Measurements from ENCODE around the gene SKP2. TPM values are rescaled to one million over a fixed set of nuclear protein-coding genes. Genes with fewer than 3 reads are reported as not detected.

Gene SKP2
- total RNA-seq, 1 donor from 2014 or later: 6.3 TPM

- DNase-seq (ENCODE audit: missing footprints) (no peak), ATAC-seq (no peak)
- intact Hi-C loops (cut with DNase I): loop anchor here (5.0 kb wide), 1 partner anchor 89 kb away; the partner anchor contains the start of gene NADK2
These were observed 1.8 kb downstream of the SKP2 start for GRCh38 chr5:36153726-36154125.

DNA sequence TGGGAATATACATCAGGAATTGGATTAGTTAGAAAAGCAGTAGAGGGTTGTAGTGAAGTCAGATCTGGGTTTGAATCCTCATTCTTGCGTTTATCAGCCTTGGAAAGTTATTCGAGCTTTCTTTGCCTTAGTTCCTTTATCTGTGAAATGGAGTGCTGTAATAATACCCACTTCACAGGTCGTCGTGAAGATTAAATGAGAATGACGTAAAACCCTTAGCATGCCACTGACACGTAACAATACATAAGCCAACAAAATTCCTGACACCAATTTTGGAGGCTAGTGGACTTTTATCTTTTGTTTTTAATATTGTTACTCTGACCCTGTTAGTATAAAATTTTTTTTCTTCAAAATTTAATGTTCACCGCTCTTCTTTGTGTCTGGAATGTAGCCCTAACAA lies 3.4 kb downstream of the SKP2 start:
- intact Hi-C loops (cut with DNase I): no loop called here
- no peak for ATAC-seq
- no peak for DNase-seq (ENCODE audit: missing footprints)

DNA sequence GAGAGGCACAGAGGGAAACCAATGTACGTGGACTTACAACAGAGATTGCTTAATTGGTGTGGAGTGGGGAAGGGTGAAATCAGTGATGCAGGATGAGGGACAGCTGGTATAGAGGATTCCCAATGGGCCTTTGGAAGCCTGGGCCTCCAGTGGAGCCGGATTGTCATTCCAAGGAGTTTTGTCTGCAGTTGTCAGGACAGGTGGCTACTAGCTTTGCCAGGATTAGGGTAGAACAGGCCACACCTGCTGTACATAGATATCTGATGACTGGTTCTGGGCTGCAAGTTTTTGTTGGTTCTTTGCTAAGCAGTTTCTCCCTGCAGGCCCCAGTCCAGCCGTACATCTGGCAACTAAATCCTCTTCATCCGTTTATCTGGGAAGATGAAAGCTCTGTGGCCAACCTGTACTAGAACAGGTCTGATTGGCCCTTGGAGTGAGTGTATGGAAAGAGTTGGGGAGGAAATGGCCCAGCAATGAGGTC lies 4.2 kb downstream of the SKP2 start:
- ATAC-seq (no peak), DNase-seq (ENCODE audit: missing footprints) (no peak)
- intact Hi-C loops (cut with DNase I): no loop called here

GRCh38 chr5:36156619-36157018 lies 4.7 kb downstream of the SKP2 start:
- DNase-seq (ENCODE audit: missing footprints): no peak
- no peak for ATAC-seq
- intact Hi-C loops (cut with DNase I): no loop called here

GRCh38 chr5:36158144-36158543 lies 6.2 kb downstream of the SKP2 start:
- no peak for DNase-seq (ENCODE audit: missing footprints)
- intact Hi-C loops (cut with DNase I): no loop called here
- ATAC-seq: no peak

- DNase-seq (ENCODE audit: missing footprints): no peak
- intact Hi-C loops (cut with DNase I): no loop called here
- no peak for ATAC-seq
These were observed 8.7 kb downstream of the SKP2 start for GRCh38 chr5:36160617-36161016.

DNA sequence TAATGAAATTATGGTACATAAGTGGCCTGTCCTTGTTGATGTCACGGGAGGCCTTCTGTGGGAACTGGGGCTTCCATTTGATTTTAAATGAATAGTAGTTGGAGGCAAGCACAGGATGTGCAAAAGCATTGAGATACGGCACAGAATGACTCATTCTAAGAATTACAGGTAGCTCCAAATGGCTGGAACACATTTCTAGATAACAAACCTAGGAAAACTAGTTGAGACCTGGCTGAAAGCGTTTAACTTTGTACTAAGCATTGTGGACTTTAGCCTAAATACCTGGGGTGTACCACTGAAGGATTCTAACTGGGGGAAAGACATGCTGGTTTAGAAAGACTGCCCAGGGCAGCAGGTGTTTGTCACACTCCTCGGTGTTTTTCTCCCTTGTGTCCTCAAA lies 9.4 kb downstream of the SKP2 start:
- no peak for DNase-seq (ENCODE audit: missing footprints)
- intact Hi-C loops (cut with DNase I): no loop called here
- no peak for ATAC-seq

DNA sequence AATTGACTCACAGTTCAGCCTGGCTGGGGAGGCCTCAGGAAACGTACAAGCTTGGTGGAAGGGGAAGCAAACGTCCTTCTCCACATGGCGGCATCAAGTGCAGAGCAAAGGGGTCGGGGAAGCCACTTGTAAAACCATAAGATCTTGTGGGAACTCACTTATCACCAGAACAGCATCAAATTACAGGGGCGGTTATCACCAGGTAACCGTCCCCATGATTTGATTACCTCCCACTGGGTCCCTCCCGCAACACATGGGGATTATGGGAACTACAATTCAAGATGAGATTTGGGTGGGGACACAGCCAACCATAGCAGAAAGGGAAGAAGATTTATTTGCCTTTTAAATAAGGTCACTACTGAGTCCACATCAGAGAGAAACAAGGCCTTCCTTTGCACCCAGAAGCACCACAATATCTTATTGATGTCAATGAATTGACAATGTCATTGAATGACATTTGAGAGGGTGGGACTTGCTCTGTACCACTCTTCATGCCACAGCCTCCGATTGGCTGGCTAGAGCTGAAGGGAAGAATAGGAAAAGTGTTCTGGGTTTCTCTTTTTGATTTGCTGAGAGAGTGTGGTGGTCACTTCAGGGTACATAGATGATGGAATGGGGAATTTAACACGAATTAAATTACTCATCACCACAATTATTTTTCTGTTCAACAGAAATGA lies 11.0 kb downstream of the SKP2 start:
- DNase-seq (ENCODE audit: missing footprints) (no peak), ATAC-seq (no peak)
- intact Hi-C loops (cut with DNase I): no loop called here

DNA sequence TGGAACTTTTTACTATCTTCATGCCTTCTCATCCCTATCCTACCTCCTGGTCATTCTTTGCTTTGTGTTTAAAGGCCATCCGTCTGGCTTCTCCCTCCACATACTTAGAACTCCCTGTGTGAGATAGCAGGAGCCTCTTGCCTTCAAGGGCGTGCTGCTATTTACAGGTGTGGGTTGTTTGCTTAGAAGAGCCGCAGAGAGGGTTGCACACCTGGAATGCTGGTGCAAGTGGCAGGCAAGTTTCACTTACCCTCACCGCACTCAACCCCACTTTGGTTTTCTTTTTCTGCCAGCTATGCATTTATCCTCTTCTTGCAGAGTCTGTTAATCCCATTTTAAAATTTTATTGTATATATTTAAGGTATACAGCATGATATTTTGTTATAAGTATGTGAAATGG lies 12.6 kb downstream of the SKP2 start:
- ATAC-seq: no peak
- intact Hi-C loops (cut with DNase I): no loop called here
- DNase-seq (ENCODE audit: missing footprints): no peak

- DNase-seq (ENCODE audit: missing footprints): no peak
- no peak for ATAC-seq
- intact Hi-C loops (cut with DNase I): no loop called here
These were observed 16.8 kb downstream of the SKP2 start for GRCh38 chr5:36168737-36169136.

DNA sequence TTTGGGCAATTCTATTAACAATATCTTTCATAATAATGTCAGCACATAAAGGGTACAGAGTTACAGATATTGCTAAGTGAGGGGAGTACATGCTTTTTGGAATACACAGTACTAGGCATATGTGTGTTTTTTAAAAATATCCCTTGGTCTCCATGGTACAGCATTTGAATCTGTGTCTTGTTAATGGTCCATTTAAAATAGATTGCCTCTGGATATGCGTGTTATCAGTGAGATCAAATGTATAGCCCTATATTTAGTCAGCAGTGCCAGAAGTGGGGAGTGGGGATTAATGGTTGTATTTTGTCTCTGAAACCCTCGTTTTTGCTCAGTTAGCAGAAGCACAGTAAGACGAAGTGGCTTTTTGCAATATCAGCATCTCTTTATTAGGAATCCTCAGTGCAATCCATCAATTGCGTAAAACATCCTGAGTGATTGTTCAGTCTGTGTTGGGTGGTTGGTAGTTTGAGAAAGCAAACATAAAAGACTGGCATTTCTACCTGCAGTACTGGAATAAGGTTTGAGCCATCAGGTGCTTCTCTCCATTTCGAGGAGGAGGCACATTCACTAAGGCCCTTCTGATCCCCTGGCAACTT lies 19.0 kb downstream of the SKP2 start:
- DNase-seq (ENCODE audit: missing footprints): no peak
- no peak for ATAC-seq
- intact Hi-C loops (cut with DNase I): loop anchor here (10.0 kb wide), 1 partner anchor 524 kb away; no protein-coding TSS in a partner anchor

DNA sequence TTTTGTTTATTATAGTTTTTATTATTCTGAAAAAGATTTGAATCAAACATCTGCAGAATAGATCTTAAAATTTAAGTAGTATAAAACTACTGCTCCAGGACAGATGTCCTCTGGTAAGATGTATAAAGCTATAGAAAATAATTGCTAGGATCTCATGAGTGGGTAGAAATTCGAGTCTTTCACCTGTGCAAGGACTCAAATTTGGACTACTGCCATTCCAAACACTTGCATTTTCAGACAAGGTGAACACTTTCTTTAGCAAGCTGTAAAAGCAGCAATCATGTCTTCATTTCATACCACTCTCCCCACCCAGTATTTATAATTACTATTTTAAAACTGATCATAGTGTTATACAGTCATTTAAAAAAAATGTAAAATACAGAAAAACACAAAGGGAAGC lies 20.7 kb downstream of the SKP2 start:
- DNase-seq (ENCODE audit: missing footprints): no peak
- intact Hi-C loops (cut with DNase I): loop anchor here (10.0 kb wide), 1 partner anchor 522 kb away; no protein-coding TSS in a partner anchor
- ATAC-seq: no peak

DNA sequence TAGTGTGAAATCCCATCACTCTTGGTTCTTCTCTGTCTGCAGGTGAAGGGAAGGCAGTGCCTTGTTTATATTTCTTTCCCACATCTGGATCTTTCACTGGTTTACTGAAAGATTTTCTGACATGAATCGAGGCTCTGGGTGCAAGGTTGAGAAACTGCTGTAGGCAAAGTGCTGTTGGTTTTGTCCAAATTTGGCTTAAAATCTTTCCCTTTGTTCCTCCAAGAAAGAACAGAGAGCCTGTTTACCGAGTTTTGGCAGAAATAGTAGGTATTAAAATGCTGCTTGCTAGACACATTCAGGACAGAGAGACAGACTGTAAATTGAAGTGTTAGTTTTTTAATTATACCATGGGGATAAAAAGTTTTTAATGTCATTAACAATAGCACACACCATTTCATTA lies 21.5 kb downstream of the SKP2 start:
- intact Hi-C loops (cut with DNase I): loop anchor here (10.0 kb wide), 1 partner anchor 521 kb away; no protein-coding TSS in a partner anchor
- ATAC-seq: no peak

GRCh38 chr5:36174119-36174518 lies 22.2 kb downstream of the SKP2 start:
- DNase-seq (ENCODE audit: missing footprints): no peak
- intact Hi-C loops (cut with DNase I): loop anchor here (10.0 kb wide), 1 partner anchor 521 kb away; no protein-coding TSS in a partner anchor
- ATAC-seq: no peak

More for the DNA sequence above, 21.5 kb downstream of the SKP2 start:
- DNase-seq (ENCODE audit: missing footprints): no peak

DNA sequence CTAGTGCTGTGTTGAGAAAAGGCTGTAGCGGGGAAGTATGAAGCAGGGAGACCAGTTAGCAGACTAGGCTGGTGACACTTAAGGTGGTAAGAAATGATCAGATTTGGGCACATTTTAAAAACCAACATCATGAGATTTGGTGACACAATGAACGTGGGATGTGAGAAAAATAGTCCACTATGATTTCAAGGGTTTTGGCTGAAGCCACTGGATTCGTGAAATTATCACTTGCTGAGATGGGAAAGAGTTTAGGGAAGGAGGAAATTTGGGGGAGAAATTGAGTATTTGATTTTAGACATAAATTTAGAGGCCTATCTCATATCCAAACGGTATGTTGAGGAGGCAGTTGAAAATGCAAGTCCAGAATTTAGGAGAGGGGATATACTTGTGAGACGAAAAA lies 23.1 kb downstream of the SKP2 start:
- ATAC-seq (no peak), DNase-seq (ENCODE audit: missing footprints) (no peak)
- intact Hi-C loops (cut with DNase I): loop anchor here (5.0 to 10.0 kb wide), 2 partner anchors 127 to 520 kb away; partner anchors contain the start of gene RANBP3L

GRCh38 chr5:36177154-36177553 lies 25.2 kb downstream of the SKP2 start:
- no peak for DNase-seq (ENCODE audit: missing footprints)
- no peak for ATAC-seq
- intact Hi-C loops (cut with DNase I): loop anchor here (5.0 to 10.0 kb wide), 2 partner anchors 125 to 518 kb away; partner anchors contain the start of gene RANBP3L

- no peak for ATAC-seq
- intact Hi-C loops (cut with DNase I): loop anchor here (5.0 to 10.0 kb wide), 2 partner anchors 124 to 517 kb away; partner anchors contain the start of gene RANBP3L
- no peak for DNase-seq (ENCODE audit: missing footprints)
These were observed 26.0 kb downstream of the SKP2 start for GRCh38 chr5:36177715-36178523.

DNA sequence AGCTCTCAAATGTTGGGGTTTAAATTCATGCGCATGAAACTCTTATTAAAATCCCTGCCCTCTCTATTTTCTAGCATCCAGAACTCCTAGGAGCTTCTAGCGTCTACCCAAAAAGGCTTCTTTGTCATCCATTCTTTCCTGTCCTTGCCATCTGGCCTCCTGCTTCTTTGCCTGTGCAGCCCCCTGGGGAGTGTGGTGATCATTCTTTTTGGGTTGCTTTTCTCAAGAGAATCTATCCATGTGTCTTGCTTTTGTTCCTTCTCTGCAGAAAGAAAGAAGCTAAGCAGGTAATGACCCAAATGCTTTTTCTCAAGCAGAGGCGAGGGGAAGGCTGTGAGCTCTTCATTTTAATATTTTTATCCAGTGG lies 26.6 kb downstream of the SKP2 start:
- intact Hi-C loops (cut with DNase I): loop anchor here (5.0 to 10.0 kb wide), 2 partner anchors 124 to 516 kb away; partner anchors contain the start of gene RANBP3L
- no peak for DNase-seq (ENCODE audit: missing footprints)
- no peak for ATAC-seq

DNA sequence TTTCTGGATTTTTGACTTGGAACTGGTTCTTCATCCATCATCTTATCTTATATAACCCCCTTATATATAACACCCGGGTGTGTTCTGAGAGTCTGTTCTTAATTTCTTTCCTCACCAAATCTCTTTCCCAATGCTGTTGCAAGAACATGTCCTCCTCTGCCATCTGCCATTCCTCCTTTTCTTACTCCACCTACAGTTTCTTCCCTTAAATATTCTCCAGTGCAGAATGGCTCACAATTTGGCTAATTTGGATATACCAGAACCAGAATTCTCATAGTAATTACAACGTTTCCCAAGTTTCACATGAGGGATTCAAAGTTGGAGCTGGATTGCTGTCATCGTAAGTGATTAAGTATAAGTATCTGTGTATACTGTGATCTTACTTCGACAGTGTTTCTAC lies 28.0 kb downstream of the SKP2 start:
- intact Hi-C loops (cut with DNase I): loop anchor here (5.0 to 10.0 kb wide), 2 partner anchors 122 to 515 kb away; partner anchors contain the start of gene RANBP3L
- no peak for DNase-seq (ENCODE audit: missing footprints)
- ATAC-seq: no peak

All from Right ventricle myocardium inferior (tissue), 1 donor.